ENCODE data around the gene CALHM6.

CALHM6 gene

GRCh38 chr6:116461331-116461931 lies at the start of gene CALHM6:
TSS of gene CALHM6 (plus strand) at chr6:116461375. CDS start at chr6:116461930, 555 bp downstream.
- TF ChIP-seq CTCF (IDR thresholded peaks at IDR 0.05; ENCODE audit: extremely low read depth, missing control alignments), result no peak
- no peak for DNase-seq (ENCODE audit: low spot score)

GRCh38 chr6:116412270-116412669 lies 48.9 kb upstream of the CALHM6 start:
- no peak for TF ChIP-seq CTCF (IDR thresholded peaks at IDR 0.05; ENCODE audit: extremely low read depth, missing control alignments)
- DNase-seq (ENCODE audit: low spot score), result no peak

GRCh38 chr6:116413357-116413756 lies 47.8 kb upstream of the CALHM6 start:
- no peak for DNase-seq (ENCODE audit: low spot score)
- no peak for TF ChIP-seq CTCF (IDR thresholded peaks at IDR 0.05; ENCODE audit: extremely low read depth, missing control alignments)

GRCh38 chr6:116417661-116418060 lies 43.5 kb upstream of the CALHM6 start:
- TF ChIP-seq CTCF (IDR thresholded peaks at IDR 0.05; ENCODE audit: extremely low read depth, missing control alignments), result no peak
- no peak for DNase-seq (ENCODE audit: low spot score)

- TF ChIP-seq CTCF (IDR thresholded peaks at IDR 0.05; ENCODE audit: extremely low read depth, missing control alignments), result no peak
- no peak for DNase-seq (ENCODE audit: low spot score)
Measured at GRCh38 chr6:116419069-116419786, 41.9 kb upstream of the CALHM6 start.

GRCh38 chr6:116420341-116420740 lies 40.8 kb upstream of the CALHM6 start:
- TF ChIP-seq CTCF (IDR thresholded peaks at IDR 0.05; ENCODE audit: extremely low read depth, missing control alignments), result no peak
- DNase-seq (ENCODE audit: low spot score), result no peak

GRCh38 chr6:116422238-116422637 lies 38.9 kb upstream of the CALHM6 start:
- TF ChIP-seq CTCF (IDR thresholded peaks at IDR 0.05; ENCODE audit: extremely low read depth, missing control alignments), result no peak
- DNase-seq (ENCODE audit: low spot score), result no peak
